SK-N-SH (cell line): ENCODE data around the gene DYNLRB1. TPM values are rescaled to one million over a fixed set of nuclear protein-coding genes. Genes with fewer than 3 reads are reported as not detected.

ENCODE experiments used
- CTCF ChIA-PET: fragments of 300-600, 350-600 bp; formaldehyde crosslinking; extraction: SDS; loops from one replicate; lab custom pipeline; 2021; lab: Yijun Ruan, JAX
- POLR2A ChIA-PET: fragments of 350-600 bp; sonication (Branson Sonifier 250); formaldehyde crosslinking; extraction: SDS; loops from one replicate; lab custom pipeline; 2020; ENCODE audit warnings: antibody characterized with exemption, inconsistent platforms; lab: Yijun Ruan, JAX
- DNase-seq: peaks from one replicate; pipeline ENCODE4 v3.0.0; 2012
- H2AFZ ChIP-seq: fragments of 200-600 bp; sonication (generic); 2 replicates; pipeline ENCODE4 v1.8.1; 2016; ENCODE audit warnings: antibody characterized with exemption, mild to moderate bottlenecking, low read depth
- H3F3A ChIP-seq: fragments of 200-600 bp; sonication (generic); replicated peaks from 2 replicates; pipeline ENCODE3; 2016; ENCODE audit warnings: antibody characterized with exemption, mild to moderate bottlenecking; ENCODE audit not compliant: insufficient read depth
- H3K27ac ChIP-seq, 2 experiments: fragments of 200-500 bp in 1 of 2; fragments of 200-600 bp in 1 of 2; sonication (Bioruptor generic) in 1 of 2; sonication (generic), shearing (Covaris generic) in 1 of 2; 2 replicates each; pipeline versions ENCODE4 v1.5.1 to v1.6.1; 2014 to 2016; ENCODE audit warnings: low read depth in 2 of 2, inconsistent platforms in 1 of 2, low read length in 1 of 2, mild to moderate bottlenecking in 1 of 2, mixed read lengths in 1 of 2
- H3K27me3 ChIP-seq: fragments of 200-600 bp; sonication (generic), shearing (Covaris generic); 2 replicates; pipeline ENCODE4 v1.6.1; 2016; ENCODE audit warnings: mixed run types; ENCODE audit not compliant: insufficient read depth
- H3K36me3 ChIP-seq, 2 experiments: fragments of 200-500 bp in 1 of 2; fragments of 200-600 bp in 1 of 2; sonication (Bioruptor generic) in 1 of 2; sonication (generic) in 1 of 2; replicated peaks in 1 of 2; 2 replicates each; pipeline versions ENCODE3 to v1.5.1; 2014 to 2016; ENCODE audit warnings: low read length in 1 of 2, mild to moderate bottlenecking in 1 of 2; ENCODE audit not compliant: insufficient read depth in 2 of 2, control insufficient read depth in 1 of 2
- H3K4me1 ChIP-seq, 2 experiments: fragments of 200-500 bp in 1 of 2; fragments of 200-600 bp in 1 of 2; sonication (Bioruptor generic) in 1 of 2; sonication (generic), shearing (Covaris generic) in 1 of 2; 2 replicates each; pipeline versions ENCODE4 v1.5.1 to v1.6.1; 2014 to 2016; ENCODE audit warnings: low read depth in 1 of 2, low read length in 1 of 2, mixed run types in 1 of 2; ENCODE audit not compliant: insufficient read depth in 2 of 2, control insufficient read depth in 1 of 2
- H3K4me2 ChIP-seq: fragments of 200-600 bp; sonication (generic), shearing (Covaris generic); 2 replicates; pipeline ENCODE4 v1.6.1; 2017; ENCODE audit warnings: mixed run types
- H3K4me3 ChIP-seq, 2 experiments: fragments of 200-500 bp in 1 of 2; fragments of 200-600 bp in 1 of 2; sonication (Bioruptor generic) in 1 of 2; sonication (generic), shearing (Covaris generic) in 1 of 2; 2 replicates each; pipeline versions ENCODE4 v1.5.1 to v1.8.1; 2014 to 2016; ENCODE audit warnings: low read depth in 2 of 2, inconsistent platforms in 1 of 2, low read length in 1 of 2, mild to moderate bottlenecking in 1 of 2, mixed read lengths in 1 of 2, moderate library complexity in 1 of 2
- H3K79me2 ChIP-seq: fragments of 200-600 bp; sonication (generic); 2 replicates; pipeline ENCODE4 v1.8.1; 2017; ENCODE audit warnings: mild to moderate bottlenecking; ENCODE audit not compliant: insufficient read depth
- H3K9ac ChIP-seq: fragments of 200-600 bp; sonication (generic); 2 replicates; pipeline ENCODE4 v1.6.1; 2017; ENCODE audit warnings: mixed run types
- H3K9me2 ChIP-seq: fragments of 200-600 bp; sonication (generic); 2 replicates; pipeline ENCODE4 v1.6.1; 2017; ENCODE audit warnings: mixed run types
- H3K9me3 ChIP-seq: fragments of 200-600 bp; sonication (generic); 2 replicates; pipeline ENCODE4 v1.6.1; 2017; ENCODE audit warnings: mixed run types, mild to moderate bottlenecking, moderate library complexity
- H4K20me1 ChIP-seq: fragments of 200-600 bp; sonication (generic); 2 replicates; pipeline ENCODE4 v1.6.1; 2017; ENCODE audit warnings: mild to moderate bottlenecking, mixed run types; ENCODE audit not compliant: insufficient read depth
- CHD2 ChIP-seq: fragments of 150-350 bp; IDR thresholded peaks from 2 replicates; pipeline ENCODE4 v1.6.1; 2018; ENCODE audit warnings: low read length; ENCODE audit not compliant: partially characterized antibody
- ELF1 ChIP-seq: IDR thresholded peaks from 2 replicates; pipeline ENCODE4 v1.4.0; 2012
- FOXJ3 ChIP-seq: sonication (generic); formaldehyde crosslinking; IDR thresholded peaks from 2 replicates; pipeline ENCODE4 v1.5.1; 2020; ENCODE audit warnings: mild to moderate bottlenecking, missing genetic modification reagents
- FOXM1 ChIP-seq: IDR thresholded peaks from 2 replicates; pipeline ENCODE4 v1.4.0; 2012; ENCODE audit warnings: low read depth, mild to moderate bottlenecking
- GABPA ChIP-seq: IDR thresholded peaks from 2 replicates; pipeline ENCODE4 v1.4.0; 2012; ENCODE audit warnings: low read depth, mild to moderate bottlenecking
- MAX ChIP-seq: IDR thresholded peaks from 2 replicates; pipeline ENCODE4 v1.4.0; 2012; ENCODE audit warnings: low read depth
- MXI1 ChIP-seq: IDR thresholded peaks from 2 replicates; pipeline ENCODE4 v1.6.1; 2012; ENCODE audit warnings: mild to moderate bottlenecking, low read depth, low read length, improper control_type of control experiment
- NRF1 ChIP-seq: IDR thresholded peaks from 2 replicates; pipeline ENCODE4 v1.6.1; 2012; ENCODE audit warnings: low read depth, mild to moderate bottlenecking, low read length
- POLR2AphosphoS5 ChIP-seq: IDR thresholded peaks from 2 replicates; pipeline ENCODE4 v1.6.1; 2012; ENCODE audit warnings: low read depth, low read length
- RAD21 ChIP-seq: IDR thresholded peaks from 2 replicates; pipeline ENCODE4 v1.6.1; 2012; ENCODE audit warnings: mild to moderate bottlenecking, low read length
- RCOR1 ChIP-seq: fragments of 150-350 bp; IDR thresholded peaks from 2 replicates; pipeline ENCODE4 v1.6.1; 2017; ENCODE audit warnings: antibody characterized with exemption, low read length
- RFX5 ChIP-seq: IDR thresholded peaks from 2 replicates; pipeline ENCODE4 v1.6.1; 2012; ENCODE audit warnings: mild to moderate bottlenecking, improper control_type of control experiment, low read length
- RXRA ChIP-seq: IDR thresholded peaks from 2 replicates; pipeline ENCODE4 v1.4.0; 2012; ENCODE audit warnings: low read depth, mild to moderate bottlenecking, borderline replicate concordance
- SIN3A ChIP-seq: IDR thresholded peaks from 2 replicates; pipeline ENCODE4 v1.6.1; 2012; ENCODE audit warnings: low read depth, mild to moderate bottlenecking, low read length, moderate library complexity, borderline replicate concordance
- TEAD4 ChIP-seq: IDR thresholded peaks from 2 replicates; pipeline ENCODE4 v1.4.0; 2012; ENCODE audit warnings: mild to moderate bottlenecking, borderline replicate concordance; ENCODE audit not compliant: insufficient read depth
- USF1 ChIP-seq: IDR thresholded peaks from 2 replicates; pipeline ENCODE4 v1.4.0; 2012; ENCODE audit warnings: low read depth, borderline replicate concordance
- USF2 ChIP-seq: fragments of 150-350 bp; IDR thresholded peaks from 2 replicates; pipeline ENCODE4 v1.6.1; 2017; ENCODE audit warnings: antibody characterized with exemption, low read length, low read depth, borderline replicate concordance
- YY1 ChIP-seq: IDR thresholded peaks from 2 replicates; pipeline ENCODE4 v1.4.0; 2012; ENCODE audit warnings: low read depth, mild to moderate bottlenecking
- ZBTB33 ChIP-seq: IDR thresholded peaks from 2 replicates; pipeline ENCODE4 v1.4.0; 2012; ENCODE audit warnings: low read depth, borderline replicate concordance
- WGBS: methylation state at CpG from one replicate; pipeline ENCODE4 v1.1.6; 2017; ENCODE audit warnings: low lambda C conversion rate; 5-methylcytosine and 5-hydroxymethylcytosine counted together
- polyA plus RNA-seq, 3 experiments: library from polyadenylated mRNA; depleted of rRNA; stranded (reverse); fragments of >200 nt; gene quantifications; 2 replicates each; pipeline ENCODE4 v1.2.3, GENCODE V29; 2012
- TF ChIP-seq, protein P1 (sequence below): IDR thresholded peaks from 2 replicates; pipeline ENCODE4 v1.6.1; 2012; ENCODE audit warnings: mild to moderate bottlenecking, low read depth, low read length, moderate library complexity
- TF ChIP-seq, protein P2 (sequence below): fragments of 200-600 bp; sonication (generic); IDR thresholded peaks from 2 replicates; pipeline ENCODE4 v1.6.1; 2017; ENCODE audit warnings: antibody characterized with exemption, mild to moderate bottlenecking, moderate library complexity
- TF ChIP-seq, protein P3 (sequence below): IDR thresholded peaks from 2 replicates; pipeline ENCODE4; 2012

The DYNLRB1 gene
- polyA plus RNA-seq, 1 of the 3 experiments (the other 2 are of a cell fraction), result 402 TPM

GRCh38 chr20:34524426-34524825, 8.2 kb downstream of the DYNLRB1 start (continued):
- TF ChIP-seq ZBTB33, result no peak
- no peak for TF ChIP-seq ELF1
- TF ChIP-seq CHD2, result no peak
- no peak for TF ChIP-seq POLR2AphosphoS5
- TF ChIP-seq NRF1, result no peak

GRCh38 chr20:34525342-34525708, 9.1 kb downstream of the DYNLRB1 start:
- H3K9ac ChIP-seq, result no peak overlapping the region
- peak overlapping the region in 1 of 2 experiments; percentile 75; a peak in 2 of 4 replicates for H3K27ac ChIP-seq
- peaks cover 15 to 17% of the 10 kb centered on the region in 2 experiments; a peak in 3 of 4 replicates for H3K4me1 ChIP-seq
- POLR2A ChIA-PET, result no interaction called here
- no peaks in the 10 kb centered on the region for H3K9me2 ChIP-seq
- peak overlapping the region; percentile 53; the same call in 1 of the 2 replicates for H3K4me2 ChIP-seq
- peaks cover 34% of the 10 kb centered on the region in 2 experiments for H3K36me3 ChIP-seq
- no peak for DNase-seq
- CTCF ChIA-PET, result interaction anchor here (1.2 to 5.9 kb wide), 2 partner anchors 13 to 213 kb away, joined by 5 to 72 read pairs; no protein-coding TSS in a partner anchor
- no peaks in the 10 kb centered on the region for H3K9me3 ChIP-seq
- no peaks in the 10 kb centered on the region for H3K27me3 ChIP-seq
- WGBS, result 87% methylated on average over 7 of the region's 7 CpGs
- no peak overlapping the region for H2AFZ ChIP-seq
- peaks cover 37% of the 10 kb centered on the region for H3F3A ChIP-seq
- H3K4me3 ChIP-seq, result no peak overlapping the region
- TF ChIP-seq MAX, result no peak
- no peak for TF ChIP-seq POLR2AphosphoS5
- TF ChIP-seq MXI1, result no peak
- TF ChIP-seq, protein P1, sequence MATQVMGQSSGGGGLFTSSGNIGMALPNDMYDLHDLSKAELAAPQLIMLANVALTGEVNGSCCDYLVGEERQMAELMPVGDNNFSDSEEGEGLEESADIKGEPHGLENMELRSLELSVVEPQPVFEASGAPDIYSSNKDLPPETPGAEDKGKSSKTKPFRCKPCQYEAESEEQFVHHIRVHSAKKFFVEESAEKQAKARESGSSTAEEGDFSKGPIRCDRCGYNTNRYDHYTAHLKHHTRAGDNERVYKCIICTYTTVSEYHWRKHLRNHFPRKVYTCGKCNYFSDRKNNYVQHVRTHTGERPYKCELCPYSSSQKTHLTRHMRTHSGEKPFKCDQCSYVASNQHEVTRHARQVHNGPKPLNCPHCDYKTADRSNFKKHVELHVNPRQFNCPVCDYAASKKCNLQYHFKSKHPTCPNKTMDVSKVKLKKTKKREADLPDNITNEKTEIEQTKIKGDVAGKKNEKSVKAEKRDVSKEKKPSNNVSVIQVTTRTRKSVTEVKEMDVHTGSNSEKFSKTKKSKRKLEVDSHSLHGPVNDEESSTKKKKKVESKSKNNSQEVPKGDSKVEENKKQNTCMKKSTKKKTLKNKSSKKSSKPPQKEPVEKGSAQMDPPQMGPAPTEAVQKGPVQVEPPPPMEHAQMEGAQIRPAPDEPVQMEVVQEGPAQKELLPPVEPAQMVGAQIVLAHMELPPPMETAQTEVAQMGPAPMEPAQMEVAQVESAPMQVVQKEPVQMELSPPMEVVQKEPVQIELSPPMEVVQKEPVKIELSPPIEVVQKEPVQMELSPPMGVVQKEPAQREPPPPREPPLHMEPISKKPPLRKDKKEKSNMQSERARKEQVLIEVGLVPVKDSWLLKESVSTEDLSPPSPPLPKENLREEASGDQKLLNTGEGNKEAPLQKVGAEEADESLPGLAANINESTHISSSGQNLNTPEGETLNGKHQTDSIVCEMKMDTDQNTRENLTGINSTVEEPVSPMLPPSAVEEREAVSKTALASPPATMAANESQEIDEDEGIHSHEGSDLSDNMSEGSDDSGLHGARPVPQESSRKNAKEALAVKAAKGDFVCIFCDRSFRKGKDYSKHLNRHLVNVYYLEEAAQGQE, result no peak
- no peak for TF ChIP-seq GABPA
- no peak for TF ChIP-seq RFX5
- TF ChIP-seq SIN3A, result no peak
- TF ChIP-seq FOXJ3 (CRISPR knock-in tag), result no peak
- no peak for TF ChIP-seq USF2
- no peak for TF ChIP-seq RCOR1
- TF ChIP-seq, protein P2, sequence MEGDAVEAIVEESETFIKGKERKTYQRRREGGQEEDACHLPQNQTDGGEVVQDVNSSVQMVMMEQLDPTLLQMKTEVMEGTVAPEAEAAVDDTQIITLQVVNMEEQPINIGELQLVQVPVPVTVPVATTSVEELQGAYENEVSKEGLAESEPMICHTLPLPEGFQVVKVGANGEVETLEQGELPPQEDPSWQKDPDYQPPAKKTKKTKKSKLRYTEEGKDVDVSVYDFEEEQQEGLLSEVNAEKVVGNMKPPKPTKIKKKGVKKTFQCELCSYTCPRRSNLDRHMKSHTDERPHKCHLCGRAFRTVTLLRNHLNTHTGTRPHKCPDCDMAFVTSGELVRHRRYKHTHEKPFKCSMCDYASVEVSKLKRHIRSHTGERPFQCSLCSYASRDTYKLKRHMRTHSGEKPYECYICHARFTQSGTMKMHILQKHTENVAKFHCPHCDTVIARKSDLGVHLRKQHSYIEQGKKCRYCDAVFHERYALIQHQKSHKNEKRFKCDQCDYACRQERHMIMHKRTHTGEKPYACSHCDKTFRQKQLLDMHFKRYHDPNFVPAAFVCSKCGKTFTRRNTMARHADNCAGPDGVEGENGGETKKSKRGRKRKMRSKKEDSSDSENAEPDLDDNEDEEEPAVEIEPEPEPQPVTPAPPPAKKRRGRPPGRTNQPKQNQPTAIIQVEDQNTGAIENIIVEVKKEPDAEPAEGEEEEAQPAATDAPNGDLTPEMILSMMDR, result no peak
- no peak for TF ChIP-seq USF1
- no peak for TF ChIP-seq RXRA
- no peak for TF ChIP-seq YY1
- no peak for TF ChIP-seq FOXM1
- TF ChIP-seq, protein P3, sequence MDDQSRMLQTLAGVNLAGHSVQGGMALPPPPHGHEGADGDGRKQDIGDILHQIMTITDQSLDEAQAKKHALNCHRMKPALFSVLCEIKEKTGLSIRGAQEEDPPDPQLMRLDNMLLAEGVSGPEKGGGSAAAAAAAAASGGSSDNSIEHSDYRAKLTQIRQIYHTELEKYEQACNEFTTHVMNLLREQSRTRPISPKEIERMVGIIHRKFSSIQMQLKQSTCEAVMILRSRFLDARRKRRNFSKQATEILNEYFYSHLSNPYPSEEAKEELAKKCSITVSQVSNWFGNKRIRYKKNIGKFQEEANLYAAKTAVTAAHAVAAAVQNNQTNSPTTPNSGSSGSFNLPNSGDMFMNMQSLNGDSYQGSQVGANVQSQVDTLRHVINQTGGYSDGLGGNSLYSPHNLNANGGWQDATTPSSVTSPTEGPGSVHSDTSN, result no peak
- TF ChIP-seq TEAD4, result no peak
- TF ChIP-seq RAD21, result no peak
- peaks cover 90% of the 10 kb centered on the region for H3K79me2 ChIP-seq
- H4K20me1 ChIP-seq, result peaks cover 69% of the 10 kb centered on the region
